BE2C (cell line): ENCODE data around the gene PROX2. TPM values are rescaled to one million over a fixed set of nuclear protein-coding genes. Genes with fewer than 3 reads are reported as not detected.

Experiments used
- DNase-seq: peaks from one replicate; pipeline ENCODE4 v3.0.0-alpha.2; 2020
- H3K27me3 ChIP-seq: fragments of 250-450 bp; sonication (Bioruptor Pico); 2 replicates; pipeline ENCODE4 v1.5.1; 2020; ENCODE audit warnings: mild to moderate bottlenecking
- H3K36me3 ChIP-seq: fragments of 250-450 bp; sonication (Bioruptor Pico); 2 replicates; pipeline ENCODE4 v1.5.1; 2020; ENCODE audit warnings: mild to moderate bottlenecking
- H3K4me1 ChIP-seq: fragments of 250-450 bp; sonication (Bioruptor Pico); 2 replicates; pipeline ENCODE4 v1.5.1; 2020
- H3K4me3 ChIP-seq: 2 replicates; pipeline ENCODE4 v1.5.1; 2011; ENCODE audit warnings: low read depth, low read length
- H3K9me3 ChIP-seq: fragments of 250-450 bp; sonication (Bioruptor Pico); 2 replicates; pipeline ENCODE4 v1.5.1; 2020
- polyA plus RNA-seq: library from polyadenylated mRNA; unstranded; fragments of >200 nt; gene quantifications from one replicate; pipeline ENCODE4 v1.2.1, GENCODE V29; 2012; ENCODE audit warnings: low read depth, missing spikeins; ENCODE audit not compliant: insufficient read length, insufficient read depth
- TF ChIP-seq, protein P1 (sequence below): IDR thresholded peaks from 2 replicates; pipeline ENCODE4 v1.5.1; 2012; ENCODE audit warnings: mild to moderate bottlenecking, low read depth, low read length

Gene PROX2, protein sequence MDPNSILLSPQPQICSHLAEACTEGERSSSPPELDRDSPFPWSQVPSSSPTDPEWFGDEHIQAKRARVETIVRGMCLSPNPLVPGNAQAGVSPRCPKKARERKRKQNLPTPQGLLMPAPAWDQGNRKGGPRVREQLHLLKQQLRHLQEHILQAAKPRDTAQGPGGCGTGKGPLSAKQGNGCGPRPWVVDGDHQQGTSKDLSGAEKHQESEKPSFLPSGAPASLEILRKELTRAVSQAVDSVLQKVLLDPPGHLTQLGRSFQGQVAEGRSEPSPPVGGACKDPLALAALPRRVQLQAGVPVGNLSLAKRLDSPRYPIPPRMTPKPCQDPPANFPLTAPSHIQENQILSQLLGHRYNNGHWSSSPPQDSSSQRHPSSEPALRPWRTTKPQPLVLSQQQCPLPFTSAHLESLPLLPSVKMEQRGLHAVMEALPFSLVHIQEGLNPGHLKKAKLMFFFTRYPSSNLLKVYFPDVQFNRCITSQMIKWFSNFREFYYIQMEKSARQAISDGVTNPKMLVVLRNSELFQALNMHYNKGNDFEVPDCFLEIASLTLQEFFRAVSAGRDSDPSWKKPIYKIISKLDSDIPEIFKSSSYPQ
- polyA plus RNA-seq: 0.76 TPM

DNA sequence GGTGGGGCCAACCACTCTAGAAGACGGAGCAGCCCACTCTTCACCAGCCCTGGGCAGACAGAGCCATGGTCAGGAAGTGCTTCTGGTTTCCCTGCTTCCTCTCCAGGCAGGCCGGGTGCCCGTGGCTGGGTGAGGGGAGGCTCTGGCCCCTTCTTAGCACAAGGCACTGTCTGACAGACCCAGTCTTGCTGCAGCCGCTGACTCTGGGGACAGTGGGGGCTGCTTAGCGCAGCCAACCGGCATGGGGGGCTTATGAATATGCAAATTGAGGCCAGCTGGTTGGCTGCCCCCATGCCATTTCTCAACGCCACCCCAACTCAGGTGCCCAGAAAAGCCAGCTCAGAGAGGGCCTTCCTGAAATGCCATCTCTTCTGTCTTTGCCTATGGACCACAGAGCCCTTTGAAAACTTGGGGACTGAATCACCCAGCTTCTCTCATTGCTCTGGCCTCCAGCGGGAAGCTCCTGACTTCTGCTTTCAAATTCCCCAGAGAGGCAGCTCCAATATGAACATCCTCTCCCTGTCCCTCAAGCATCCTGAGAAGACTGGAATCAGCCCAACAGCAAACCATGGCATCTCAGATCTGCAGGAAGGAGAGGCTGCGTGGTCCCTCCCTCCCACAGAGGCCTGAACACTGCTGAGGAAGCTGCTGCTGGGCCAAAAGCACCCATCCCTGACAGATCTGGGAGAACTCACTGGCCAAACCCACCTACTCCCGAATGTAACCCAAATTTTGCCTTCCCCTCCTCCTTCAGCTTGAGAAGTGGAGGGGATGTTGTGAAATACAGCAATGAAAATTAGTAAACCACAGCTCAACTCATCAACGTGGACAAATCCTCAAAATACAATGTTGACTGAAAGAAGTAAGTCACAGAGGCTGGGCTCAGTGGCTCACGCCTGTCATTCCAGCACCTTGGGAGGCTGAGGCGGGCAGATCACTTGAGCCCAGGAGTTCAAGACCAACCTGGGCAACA lies at the start of gene PROX2:
Gene PROX2, minus strand, starts transcription at position 205 of the 973 bp plus-strand sequence. CDS start 12,311 bp downstream, outside the sequence.
- Histone ChIP-seq H3K27me3 (no peaks in the 10 kb centered on the region), H3K36me3 (no peaks in the 10 kb centered on the region), H3K9me3 (no peaks in the 10 kb centered on the region), H3K4me1 (no peaks in the 10 kb centered on the region), H3K4me3 (no peak within 1 kb of the TSS)
- no peak for DNase-seq
- TF ChIP-seq, protein P1, sequence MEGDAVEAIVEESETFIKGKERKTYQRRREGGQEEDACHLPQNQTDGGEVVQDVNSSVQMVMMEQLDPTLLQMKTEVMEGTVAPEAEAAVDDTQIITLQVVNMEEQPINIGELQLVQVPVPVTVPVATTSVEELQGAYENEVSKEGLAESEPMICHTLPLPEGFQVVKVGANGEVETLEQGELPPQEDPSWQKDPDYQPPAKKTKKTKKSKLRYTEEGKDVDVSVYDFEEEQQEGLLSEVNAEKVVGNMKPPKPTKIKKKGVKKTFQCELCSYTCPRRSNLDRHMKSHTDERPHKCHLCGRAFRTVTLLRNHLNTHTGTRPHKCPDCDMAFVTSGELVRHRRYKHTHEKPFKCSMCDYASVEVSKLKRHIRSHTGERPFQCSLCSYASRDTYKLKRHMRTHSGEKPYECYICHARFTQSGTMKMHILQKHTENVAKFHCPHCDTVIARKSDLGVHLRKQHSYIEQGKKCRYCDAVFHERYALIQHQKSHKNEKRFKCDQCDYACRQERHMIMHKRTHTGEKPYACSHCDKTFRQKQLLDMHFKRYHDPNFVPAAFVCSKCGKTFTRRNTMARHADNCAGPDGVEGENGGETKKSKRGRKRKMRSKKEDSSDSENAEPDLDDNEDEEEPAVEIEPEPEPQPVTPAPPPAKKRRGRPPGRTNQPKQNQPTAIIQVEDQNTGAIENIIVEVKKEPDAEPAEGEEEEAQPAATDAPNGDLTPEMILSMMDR: no peak

DNA sequence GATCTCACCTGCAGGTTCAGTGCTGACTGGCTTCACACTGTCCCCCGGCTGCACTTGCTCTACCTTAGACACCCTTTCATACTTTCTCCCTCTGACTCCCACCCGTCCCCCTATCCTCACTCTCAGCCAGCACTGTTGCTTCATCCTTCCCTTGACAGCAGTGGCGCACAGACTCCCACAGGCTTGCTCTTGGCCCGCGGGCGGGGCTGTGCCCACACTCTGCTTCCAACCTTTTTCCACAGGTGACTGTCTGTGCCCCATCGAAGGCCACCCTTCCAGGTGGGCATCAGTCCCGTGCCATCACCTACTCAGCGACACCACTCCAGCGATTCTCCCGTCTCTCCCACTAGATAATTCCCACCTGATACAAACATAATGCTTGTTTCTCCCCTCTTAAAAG lies 48.1 kb upstream of the PROX2 start:
- no peak for DNase-seq
- Histone ChIP-seq H3K4me3 (no peak overlapping the region), H3K9me3 (no peaks in the 10 kb centered on the region), H3K27me3 (no peaks in the 10 kb centered on the region), H3K4me1 (no peaks in the 10 kb centered on the region), H3K36me3 (peaks cover 4% of the 10 kb centered on the region; the same call in 1 of the 2 replicates)
- TF ChIP-seq, protein P1: no peak

DNA sequence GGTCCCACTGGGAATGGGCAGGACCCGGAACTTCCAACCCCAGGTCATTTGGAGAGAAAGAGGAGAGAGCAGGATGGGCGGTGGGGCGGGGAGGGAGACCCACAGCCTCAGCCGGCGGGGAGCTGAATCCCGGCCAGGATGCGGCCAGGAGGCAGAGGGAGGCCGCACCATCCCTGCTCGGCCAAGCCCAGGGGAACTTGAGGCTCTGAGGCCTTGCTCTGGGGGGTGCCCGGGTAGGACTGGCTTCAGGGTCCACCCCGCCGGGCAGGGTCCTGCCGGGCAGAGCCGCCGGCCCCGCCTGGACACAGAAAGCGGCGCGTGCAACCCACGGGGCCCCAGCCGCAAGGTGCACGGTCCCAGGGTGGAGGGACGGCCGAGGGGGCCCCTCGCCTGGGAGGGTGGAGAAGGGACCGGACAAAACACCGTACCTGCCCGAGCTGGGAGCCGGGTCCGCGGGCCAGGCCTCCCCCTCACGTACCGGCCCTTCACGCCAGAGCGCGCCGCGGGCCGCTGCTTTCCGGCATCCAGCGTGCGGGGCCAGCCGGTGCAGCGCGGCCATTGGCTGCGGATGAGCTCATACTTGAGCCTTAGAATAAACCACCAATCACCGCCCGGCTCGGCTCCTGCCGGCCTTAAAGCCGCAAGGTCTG lies 46.9 kb upstream of the PROX2 start, which contains the start of gene RPS6KL1:
Gene RPS6KL1, minus strand, starts transcription at position 509 of the 650 bp plus-strand sequence. CDS start 1,719 bp downstream, outside the sequence.
- peak within 1 kb of the TSS; percentile 95 for H3K4me3 ChIP-seq
- no peaks in the 10 kb centered on the region for H3K27me3 ChIP-seq
- H3K9me3 ChIP-seq: no peaks in the 10 kb centered on the region
- peak; percentile 96 for DNase-seq
- TF ChIP-seq, protein P1: no peak
- H3K36me3 ChIP-seq: peaks cover 5% of the 10 kb centered on the region; the same call in 1 of the 2 replicates
- H3K4me1 ChIP-seq: no peaks in the 10 kb centered on the region

DNA sequence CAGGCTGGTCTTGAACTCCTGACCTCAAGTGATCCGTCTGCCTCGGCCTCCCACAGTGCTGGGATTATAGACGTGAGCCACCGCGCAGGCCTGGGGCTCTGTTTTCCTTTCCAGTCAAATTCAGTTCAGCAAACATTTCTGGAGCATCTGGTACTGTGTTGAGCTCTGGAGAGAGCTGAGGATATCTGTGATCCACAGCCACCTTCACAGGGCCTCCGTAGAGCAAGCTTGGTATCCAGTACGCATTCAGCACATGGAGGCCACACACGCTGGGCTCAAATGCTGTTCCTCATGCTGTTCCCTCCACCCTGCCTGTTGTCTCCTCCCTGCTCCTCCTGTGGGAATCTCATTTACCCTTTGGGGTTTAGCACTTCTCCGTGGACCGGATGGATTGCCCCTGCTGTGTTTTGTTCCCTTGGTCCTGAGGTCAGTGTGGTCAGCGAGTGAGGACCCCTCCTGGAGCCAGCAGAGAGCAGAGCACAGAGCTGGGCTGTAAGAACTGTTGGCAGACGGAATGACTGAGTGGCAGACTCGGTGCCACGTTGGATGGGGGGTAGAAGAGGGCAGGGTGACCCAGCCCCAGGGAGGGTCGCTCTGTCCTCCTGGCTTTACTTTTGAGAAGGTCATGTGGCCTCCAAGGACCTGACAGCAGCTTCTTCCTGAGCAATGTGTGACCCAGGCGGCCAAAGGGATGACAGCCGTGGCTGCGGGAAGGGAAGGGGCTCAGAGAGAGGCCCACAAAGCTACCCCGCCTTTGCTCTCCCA lies 46.2 kb upstream of the PROX2 start:
- no peak for DNase-seq
- peak overlapping the region; percentile 95 for H3K4me3 ChIP-seq
- no peaks in the 10 kb centered on the region for H3K9me3 ChIP-seq
- H3K27me3 ChIP-seq: no peaks in the 10 kb centered on the region
- peaks cover 5% of the 10 kb centered on the region; the same call in 1 of the 2 replicates for H3K36me3 ChIP-seq
- TF ChIP-seq, protein P1: no peak
- no peaks in the 10 kb centered on the region for H3K4me1 ChIP-seq

DNA sequence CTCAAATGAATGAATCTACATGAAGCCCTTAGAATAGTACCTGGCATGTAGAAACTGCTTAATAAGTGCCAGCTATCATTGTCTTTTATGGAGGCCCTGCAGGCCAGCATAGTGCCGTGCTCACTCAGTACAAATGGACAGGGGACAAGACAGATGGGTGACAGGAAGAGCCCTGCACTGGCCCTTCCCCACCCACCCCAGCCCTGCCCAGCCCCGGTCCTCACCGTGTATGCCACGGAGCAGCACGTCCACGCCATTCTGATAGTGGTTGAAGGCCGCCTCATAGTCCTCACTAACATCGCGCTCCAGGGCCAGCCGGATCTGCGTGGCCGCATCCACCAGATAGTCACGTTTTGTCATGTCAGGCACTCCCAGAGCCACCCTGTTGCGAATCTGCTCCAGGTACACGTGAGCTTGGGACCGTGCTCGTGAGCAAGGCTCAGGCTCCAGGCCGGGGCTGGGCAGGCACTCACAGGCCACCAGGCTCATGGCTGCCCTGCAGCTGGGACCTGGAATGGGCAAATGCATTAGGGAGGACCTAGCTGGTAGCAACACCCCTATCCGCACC lies 45.2 kb upstream of the PROX2 start:
- DNase-seq: no peak
- Histone ChIP-seq H3K36me3 (peaks cover 5% of the 10 kb centered on the region; the same call in 1 of the 2 replicates), H3K4me1 (no peaks in the 10 kb centered on the region), H3K9me3 (no peaks in the 10 kb centered on the region), H3K27me3 (no peaks in the 10 kb centered on the region), H3K4me3 (no peak overlapping the region)
- TF ChIP-seq, protein P1: no peak
